ENCODE measurements around the gene PP2D1. TPM values are rescaled to one million over a fixed set of nuclear protein-coding genes. Genes with fewer than 3 reads are reported as not detected.
"Not testable (repeated sequence)": the region's sequence is repeated elsewhere in the genome, so short reads cannot be mapped to it uniquely, and the experiment has no call there.

Gene PP2D1
- total RNA-seq, 2 experiments from 2014 or later: not detected

- CTCF ChIA-PET: no interaction called here
- H3K27ac Mint-ChIP-seq: no peak overlapping the region
- no peaks in the 10 kb centered on the region for H3K27me3 Mint-ChIP-seq (ENCODE audit: low read depth)
- DNase-seq (no peak), ATAC-seq (no peak)
- no peaks in the 10 kb centered on the region for H3K36me3 Mint-ChIP-seq (ENCODE audit: low read depth)
- no peaks in the 10 kb centered on the region for H3K4me1 Mint-ChIP-seq (ENCODE audit: low read depth)
- H3K4me3 Mint-ChIP-seq: no peak overlapping the region
- POLR2A ChIA-PET: no interaction called here
- no peaks in the 10 kb centered on the region for H3K9me3 Mint-ChIP-seq (ENCODE audit: insufficient read depth)
Measured at GRCh38 chr3:20013396-20013795, 1.3 kb upstream of the PP2D1 start.

GRCh38 chr3:20008646-20009045 is 3.4 kb downstream of the PP2D1 start:
- Mint-ChIP-seq H3K36me3 (ENCODE audit: low read depth) (no peaks in the 10 kb centered on the region), H3K4me3 (no peak overlapping the region), H3K4me1 (ENCODE audit: low read depth) (no peaks in the 10 kb centered on the region), H3K27me3 (ENCODE audit: low read depth) (no peaks in the 10 kb centered on the region), H3K27ac (no peak overlapping the region), H3K9me3 (ENCODE audit: insufficient read depth) (no peaks in the 10 kb centered on the region)
- ChIA-PET CTCF (no interaction called here), POLR2A (interaction anchor here (0.6 kb wide), 1 partner anchor 32 kb away, joined by 4 read pairs; no protein-coding TSS in a partner anchor)
- ATAC-seq (no peak), DNase-seq (no peak)

- Mint-ChIP-seq H3K27ac (no peak overlapping the region), H3K27me3 (ENCODE audit: low read depth) (no peaks in the 10 kb centered on the region), H3K9me3 (ENCODE audit: insufficient read depth) (no peaks in the 10 kb centered on the region), H3K36me3 (ENCODE audit: low read depth) (no peaks in the 10 kb centered on the region), H3K4me3 (no peak overlapping the region), H3K4me1 (ENCODE audit: low read depth) (no peaks in the 10 kb centered on the region)
- ChIA-PET CTCF (no interaction called here), POLR2A (no interaction called here)
- ATAC-seq (no peak), DNase-seq (no peak)
Measured at GRCh38 chr3:20007960-20008359, 4.1 kb downstream of the PP2D1 start.

- no peak overlapping the region for H3K4me3 Mint-ChIP-seq
- ATAC-seq (no peak), DNase-seq (no peak)
- ChIA-PET CTCF (no interaction called here), POLR2A (no interaction called here)
- no peak overlapping the region for H3K27ac Mint-ChIP-seq
- no peaks in the 10 kb centered on the region for H3K27me3 Mint-ChIP-seq (ENCODE audit: low read depth)
- no peaks in the 10 kb centered on the region for H3K36me3 Mint-ChIP-seq (ENCODE audit: low read depth)
- H3K9me3 Mint-ChIP-seq (ENCODE audit: insufficient read depth): no peaks in the 10 kb centered on the region
- no peaks in the 10 kb centered on the region for H3K4me1 Mint-ChIP-seq (ENCODE audit: low read depth)
Measured at GRCh38 chr3:20001932-20002331, 10.1 kb downstream of the PP2D1 start.

GRCh38 chr3:19997502-19997901 is 14.6 kb downstream of the PP2D1 start:
- Mint-ChIP-seq H3K9me3 (ENCODE audit: insufficient read depth) (no peaks in the 10 kb centered on the region), H3K4me1 (ENCODE audit: low read depth) (no peaks in the 10 kb centered on the region), H3K4me3 (no peak overlapping the region), H3K27me3 (ENCODE audit: low read depth) (no peaks in the 10 kb centered on the region), H3K27ac (no peak overlapping the region), H3K36me3 (ENCODE audit: low read depth) (no peaks in the 10 kb centered on the region)
- DNase-seq (no peak), ATAC-seq (no peak)
- ChIA-PET POLR2A (no interaction called here), CTCF (no interaction called here)

- Mint-ChIP-seq H3K4me3 (no peak overlapping the region), H3K27me3 (ENCODE audit: low read depth) (no peaks in the 10 kb centered on the region)
- CTCF ChIA-PET: interaction anchor here (1.0 kb wide), 1 partner anchor 10 kb away, joined by 3 read pairs; no protein-coding TSS in a partner anchor
Measured at GRCh38 chr3:19994796-19995195, 17.3 kb downstream of the PP2D1 start.

GRCh38 chr3:19988904-19989303 is 23.2 kb downstream of the PP2D1 start:
- H3K9me3 Mint-ChIP-seq (ENCODE audit: insufficient read depth); ATAC-seq; H3K27ac Mint-ChIP-seq; H3K4me1 Mint-ChIP-seq (ENCODE audit: low read depth); H3K27me3 Mint-ChIP-seq (ENCODE audit: low read depth); H3K4me3 Mint-ChIP-seq; DNase-seq; POLR2A ChIA-PET; CTCF ChIA-PET: not testable (repeated sequence)
- peaks cover 18% of the 10 kb centered on the region for H3K36me3 Mint-ChIP-seq (ENCODE audit: low read depth)

More at GRCh38 chr3:19994796-19995195, 17.3 kb downstream of the PP2D1 start:
- no peak for DNase-seq
- H3K4me1 Mint-ChIP-seq (ENCODE audit: low read depth): no peaks in the 10 kb centered on the region
- POLR2A ChIA-PET: no interaction called here
- H3K36me3 Mint-ChIP-seq (ENCODE audit: low read depth): no peaks in the 10 kb centered on the region
- no peak for ATAC-seq
- no peaks in the 10 kb centered on the region for H3K9me3 Mint-ChIP-seq (ENCODE audit: insufficient read depth)
- no peak overlapping the region for H3K27ac Mint-ChIP-seq

GRCh38 chr3:19972054-19972453 is 40.0 kb downstream of the PP2D1 start:
- CTCF ChIA-PET: no interaction called here
- H3K27ac Mint-ChIP-seq: no peak overlapping the region

GRCh38 chr3:19970327-19970726 is 41.7 kb downstream of the PP2D1 start:
- H3K4me3 Mint-ChIP-seq: no peak overlapping the region
- POLR2A ChIA-PET: no interaction called here
- ATAC-seq (no peak), DNase-seq (no peak)
- peaks cover 39% of the 10 kb centered on the region for H3K36me3 Mint-ChIP-seq (ENCODE audit: low read depth)
- H3K9me3 Mint-ChIP-seq (ENCODE audit: insufficient read depth): no peaks in the 10 kb centered on the region
- no peaks in the 10 kb centered on the region for H3K27me3 Mint-ChIP-seq (ENCODE audit: low read depth)
- H3K4me1 Mint-ChIP-seq (ENCODE audit: low read depth): peaks cover 10% of the 10 kb centered on the region
- CTCF ChIA-PET: no interaction called here
- H3K27ac Mint-ChIP-seq: no peak overlapping the region

More at GRCh38 chr3:19972054-19972453, 40.0 kb downstream of the PP2D1 start:
- H3K36me3 Mint-ChIP-seq (ENCODE audit: low read depth): peaks cover 38% of the 10 kb centered on the region
- peaks cover 7% of the 10 kb centered on the region for H3K4me1 Mint-ChIP-seq (ENCODE audit: low read depth)
- POLR2A ChIA-PET: no interaction called here
- DNase-seq (no peak), ATAC-seq (no peak)
- no peak overlapping the region for H3K4me3 Mint-ChIP-seq
- no peaks in the 10 kb centered on the region for H3K9me3 Mint-ChIP-seq (ENCODE audit: insufficient read depth)
- H3K27me3 Mint-ChIP-seq (ENCODE audit: low read depth): no peaks in the 10 kb centered on the region

GRCh38 chr3:19967812-19968211 is 44.3 kb downstream of the PP2D1 start:
- ChIA-PET POLR2A (no interaction called here), CTCF (no interaction called here)
- Mint-ChIP-seq H3K9me3 (ENCODE audit: insufficient read depth) (no peaks in the 10 kb centered on the region), H3K27ac (no peak overlapping the region), H3K4me1 (ENCODE audit: low read depth) (peaks cover 10% of the 10 kb centered on the region), H3K4me3 (no peak overlapping the region), H3K36me3 (ENCODE audit: low read depth) (peaks cover 34% of the 10 kb centered on the region), H3K27me3 (ENCODE audit: low read depth) (no peaks in the 10 kb centered on the region)
- ATAC-seq (no peak), DNase-seq (no peak)

- POLR2A ChIA-PET: interaction anchor here (0.7 kb wide), 1 partner anchor 19 kb away, joined by 4 read pairs; no protein-coding TSS in a partner anchor
- Mint-ChIP-seq H3K27ac (no peak overlapping the region), H3K4me1 (ENCODE audit: low read depth) (peaks cover 8% of the 10 kb centered on the region), H3K9me3 (ENCODE audit: insufficient read depth) (no peaks in the 10 kb centered on the region), H3K4me3 (no peak overlapping the region), H3K36me3 (ENCODE audit: low read depth) (peaks cover 33% of the 10 kb centered on the region), H3K27me3 (ENCODE audit: low read depth) (no peaks in the 10 kb centered on the region)
- CTCF ChIA-PET: no interaction called here
- ATAC-seq (no peak), DNase-seq (no peak)
Measured at GRCh38 chr3:19967208-19967607, 44.9 kb downstream of the PP2D1 start.

GRCh38 chr3:19961960-19962359 is 50.1 kb downstream of the PP2D1 start:
- Mint-ChIP-seq H3K36me3 (ENCODE audit: low read depth) (peaks cover 40% of the 10 kb centered on the region), H3K27me3 (ENCODE audit: low read depth) (no peaks in the 10 kb centered on the region), H3K4me1 (ENCODE audit: low read depth) (peaks cover 33% of the 10 kb centered on the region), H3K9me3 (ENCODE audit: insufficient read depth) (no peaks in the 10 kb centered on the region), H3K27ac (peak overlapping the region; percentile 23), H3K4me3 (no peak overlapping the region)
- ATAC-seq (no peak), DNase-seq (no peak)
- ChIA-PET POLR2A (no interaction called here), CTCF (no interaction called here)

- DNase-seq: no peak
- Mint-ChIP-seq H3K27ac (no peak overlapping the region), H3K4me1 (ENCODE audit: low read depth) (peaks cover 36% of the 10 kb centered on the region), H3K9me3 (ENCODE audit: insufficient read depth) (no peaks in the 10 kb centered on the region), H3K27me3 (ENCODE audit: low read depth) (no peaks in the 10 kb centered on the region), H3K36me3 (ENCODE audit: low read depth) (peaks cover 37% of the 10 kb centered on the region), H3K4me3 (no peak overlapping the region)
- POLR2A ChIA-PET: no interaction called here
- CTCF ChIA-PET: no interaction called here
- no peak for ATAC-seq
Measured at GRCh38 chr3:19960696-19961095, 51.4 kb downstream of the PP2D1 start.
